ENCODE measurements around the gene COL20A1. TPM values are rescaled to one million over a fixed set of nuclear protein-coding genes. Genes with fewer than 3 reads are reported as not detected.

The COL20A1 gene
- total RNA-seq, 1 experiment from 2014 or later, result 2.3 TPM

GRCh38 chr20:63318391-63319163, 25.6 kb downstream of the COL20A1 start:
- Histone ChIP-seq H2BK20ac (ENCODE audit: low read depth, low read length, poor library complexity, severe bottlenecking) (no peak overlapping the region), H3K18ac (ENCODE audit: insufficient read length, low read depth, low read length) (no peak overlapping the region), H3K9ac (ENCODE audit: extremely low read depth, insufficient read length, low read length) (no peak overlapping the region), H3K4me1 (ENCODE audit: insufficient read depth, low read length) (no peaks in the 10 kb centered on the region), H3K23me2 (ENCODE audit: insufficient read length, low read depth, low read length, poor library complexity, severe bottlenecking) (no peaks in the 10 kb centered on the region), H4K91ac (ENCODE audit: insufficient read length, low read depth, low read length) (no peak overlapping the region), H3K14ac (ENCODE audit: insufficient read depth, low read length) (no peak overlapping the region), H4K5ac (ENCODE audit: insufficient read length, low read depth, low read length) (no peak overlapping the region), H3K56ac (ENCODE audit: insufficient read length, low read depth, low read length) (no peak overlapping the region), H2BK120ac (ENCODE audit: low read depth, low read length, poor library complexity, severe bottlenecking) (no peak overlapping the region), H3T11ph (ENCODE audit: low read length) (no peak overlapping the region), H3K79me1 (ENCODE audit: insufficient read depth, low read depth, low read length, poor library complexity, severe bottlenecking) (no peaks in the 10 kb centered on the region), H2BK12ac (ENCODE audit: insufficient read length, low read depth, low read length) (no peak overlapping the region), H2BK15ac (ENCODE audit: low read depth, low read length) (no peak overlapping the region), H2AK5ac (ENCODE audit: insufficient read length, low read length) (no peak overlapping the region), H3K9me3 (ENCODE audit: control insufficient read depth, low read depth, low read length) (no peaks in the 10 kb centered on the region), H2BK5ac (ENCODE audit: insufficient read length, low read length) (no peak overlapping the region), H4K8ac (replicated peaks; ENCODE audit: insufficient read length, low read depth, low read length) (no peak overlapping the region), H3K23ac (ENCODE audit: insufficient read length, low read depth, low read length) (no peak overlapping the region), H4K20me1 (ENCODE audit: control insufficient read depth, insufficient read depth, insufficient read length) (no peaks in the 10 kb centered on the region), H3K4ac (ENCODE audit: low read depth, low read length) (no peak overlapping the region), H3K79me2 (ENCODE audit: insufficient read depth, low read length) (no peaks in the 10 kb centered on the region), H3K27ac (ENCODE audit: insufficient read length, low read depth, low read length) (no peak overlapping the region), H3K4me2 (ENCODE audit: insufficient read depth, insufficient read length, low read length) (no peak overlapping the region), H3K27me3 (ENCODE audit: insufficient read depth, low read length) (no peaks in the 10 kb centered on the region), H2AFZ (ENCODE audit: low read length) (no peak overlapping the region)
- H3K4me1 Mint-ChIP-seq, result peaks cover 0 to 10% of the 10 kb centered on the region in 2 experiments; a peak in 2 of 4 replicates
- no peak for TF ChIP-seq CTCF (conservative IDR thresholded peaks at IDR 0.05)
- no peaks in the 10 kb centered on the region for H3K36me3 Mint-ChIP-seq (ENCODE audit: insufficient read depth in 1 of 3, low read depth in 3 of 3)
- H3K9me3 Mint-ChIP-seq, result no peaks in the 10 kb centered on the region
- no peak overlapping the region for H3K4me3 Mint-ChIP-seq
- no peaks in the 10 kb centered on the region; the same call in 1 of the 2 replicates for H3K27me3 Mint-ChIP-seq (ENCODE audit: low read depth)
- DNase-seq, result no peak
- H3K27ac Mint-ChIP-seq, result no peak overlapping the region
- WGBS (ENCODE audit: extremely low coverage, insufficient read length, low lambda C conversion rate), result no CpG with 5 or more reads among the region's 24 CpGs

Data from H9 (cell line).